SK-N-SH treated with all-trans-retinoic acid at 6 μM for 48 hours (cell line): Measurements from ENCODE around the gene ALK.

ENCODE experiments used
- BACH2 ChIP-seq: fragments of 250-450 bp; sonication (Bioruptor Pico); IDR thresholded peaks from 2 replicates; pipeline ENCODE4 v1.9.0; 2021; ENCODE audit warnings: mild to moderate bottlenecking, borderline replicate concordance
- CREB5 ChIP-seq: fragments of 250-450 bp; sonication (Bioruptor Pico); IDR thresholded peaks from 2 replicates; pipeline ENCODE4 v1.5.1; 2020; ENCODE audit warnings: low read depth, mild to moderate bottlenecking, moderate library complexity
- CSDC2 ChIP-seq: fragments of 250-450 bp; sonication (Bioruptor Pico); IDR thresholded peaks from 2 replicates; pipeline ENCODE4 v1.5.0; 2020; ENCODE audit warnings: mild to moderate bottlenecking, moderate library complexity
- CSRNP3 ChIP-seq: fragments of 250-450 bp; sonication (Bioruptor Pico); IDR thresholded peaks from 2 replicates; pipeline ENCODE4 v1.5.1; 2021; ENCODE audit warnings: mild to moderate bottlenecking, moderate library complexity
- ISL1 ChIP-seq: fragments of 250-450 bp; sonication (Bioruptor Pico); IDR thresholded peaks from 2 replicates; pipeline ENCODE4 v2.1.2; 2022; ENCODE audit warnings: mild to moderate bottlenecking, moderate library complexity
- POU6F1 ChIP-seq: fragments of 250-450 bp; sonication (Bioruptor Pico); IDR thresholded peaks from 2 replicates; pipeline ENCODE4 v1.8.0; 2021; ENCODE audit warnings: low read depth, mild to moderate bottlenecking, moderate library complexity, borderline replicate concordance
- PPARA ChIP-seq: fragments of 250-450 bp; sonication (Bioruptor Pico); IDR thresholded peaks from 2 replicates; pipeline ENCODE4 v1.5.0; 2020; ENCODE audit warnings: mild to moderate bottlenecking, borderline replicate concordance
- RARB ChIP-seq: fragments of 250-450 bp; sonication (Bioruptor Pico); IDR thresholded peaks from 2 replicates; pipeline ENCODE4 v1.8.0; 2021; ENCODE audit warnings: mild to moderate bottlenecking, moderate library complexity
- TOX ChIP-seq: fragments of 250-450 bp; sonication (Bioruptor Pico); IDR thresholded peaks from 2 replicates; pipeline ENCODE4 v1.8.0; 2021; ENCODE audit warnings: mild to moderate bottlenecking, moderate library complexity, borderline replicate concordance
- ZC3H10 ChIP-seq: fragments of 250-450 bp; sonication (Bioruptor Pico); IDR thresholded peaks from 2 replicates; pipeline ENCODE4 v1.5.1; 2021; ENCODE audit warnings: mild to moderate bottlenecking, moderate library complexity
- ZFP3 ChIP-seq: fragments of 250-450 bp; sonication (Bioruptor Pico); IDR thresholded peaks from 2 replicates; pipeline ENCODE4 v1.5.0; 2020; ENCODE audit warnings: mild to moderate bottlenecking, moderate library complexity
- ZFP30 ChIP-seq: fragments of 450-650 bp; formaldehyde crosslinking; IDR thresholded peaks from 2 replicates; pipeline ENCODE4 v1.5.0; 2022; ENCODE audit warnings: mild to moderate bottlenecking, moderate library complexity
- ZNF8 ChIP-seq: fragments of 450-650 bp; formaldehyde crosslinking; IDR thresholded peaks from 2 replicates; pipeline ENCODE4 v1.5.0; 2020; ENCODE audit warnings: mild to moderate bottlenecking, moderate library complexity
- TF ChIP-seq, protein P1 (sequence below): fragments of 250-450 bp; sonication (Bioruptor Pico); IDR thresholded peaks from 2 replicates; pipeline ENCODE4 v1.8.0; 2020; ENCODE audit warnings: mild to moderate bottlenecking, moderate library complexity, borderline replicate concordance

GRCh38 chr2:29561181-29561580, 360.2 kb downstream of the ALK start:
- TF ChIP-seq ZFP3, result no peak
- TF ChIP-seq CREB5 (CRISPR knock-in tag), result no peak
- TF ChIP-seq, protein P1, sequence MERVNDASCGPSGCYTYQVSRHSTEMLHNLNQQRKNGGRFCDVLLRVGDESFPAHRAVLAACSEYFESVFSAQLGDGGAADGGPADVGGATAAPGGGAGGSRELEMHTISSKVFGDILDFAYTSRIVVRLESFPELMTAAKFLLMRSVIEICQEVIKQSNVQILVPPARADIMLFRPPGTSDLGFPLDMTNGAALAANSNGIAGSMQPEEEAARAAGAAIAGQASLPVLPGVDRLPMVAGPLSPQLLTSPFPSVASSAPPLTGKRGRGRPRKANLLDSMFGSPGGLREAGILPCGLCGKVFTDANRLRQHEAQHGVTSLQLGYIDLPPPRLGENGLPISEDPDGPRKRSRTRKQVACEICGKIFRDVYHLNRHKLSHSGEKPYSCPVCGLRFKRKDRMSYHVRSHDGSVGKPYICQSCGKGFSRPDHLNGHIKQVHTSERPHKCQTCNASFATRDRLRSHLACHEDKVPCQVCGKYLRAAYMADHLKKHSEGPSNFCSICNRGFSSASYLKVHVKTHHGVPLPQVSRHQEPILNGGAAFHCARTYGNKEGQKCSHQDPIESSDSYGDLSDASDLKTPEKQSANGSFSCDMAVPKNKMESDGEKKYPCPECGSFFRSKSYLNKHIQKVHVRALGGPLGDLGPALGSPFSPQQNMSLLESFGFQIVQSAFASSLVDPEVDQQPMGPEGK (CRISPR knock-in tag), result no peak
- no peak for TF ChIP-seq BACH2
- no peak for TF ChIP-seq ZNF8
- no peak for TF ChIP-seq ZFP30
- no peak for TF ChIP-seq CSDC2 (CRISPR knock-in tag)
- no peak for TF ChIP-seq PPARA (CRISPR knock-in tag)
- no peak for TF ChIP-seq CSRNP3
- TF ChIP-seq TOX, result no peak
- no peak for TF ChIP-seq ISL1 (CRISPR knock-in tag)
- no peak for TF ChIP-seq RARB
- TF ChIP-seq POU6F1 (CRISPR knock-in tag), result no peak
- TF ChIP-seq ZC3H10, result no peak
